OCI-LY3 (cell line): ENCODE data around the gene PCSK6.
"Not testable (repeated sequence)": the region's sequence is repeated elsewhere in the genome, so short reads cannot be mapped to it uniquely, and the experiment has no call there.

Experiments
- EZH2phosphoT487 ChIP-seq: fragments of 200-600 bp; shearing (Covaris generic); IDR thresholded peaks from 2 replicates; pipeline ENCODE4 v1.6.1; 2018; ENCODE audit warnings: antibody characterized with exemption, mixed run types, low read depth
- TF ChIP-seq, protein P1 (sequence below): fragments of 200-600, 300-600 bp; sonication (generic); IDR thresholded peaks from 2 replicates; pipeline ENCODE4 v1.5.1; 2014; ENCODE audit warnings: antibody characterized with exemption, low read length, low read depth

GRCh38 chr15:101402883-101403282, 86.6 kb downstream of the PCSK6 start:
- TF ChIP-seq, protein P1, sequence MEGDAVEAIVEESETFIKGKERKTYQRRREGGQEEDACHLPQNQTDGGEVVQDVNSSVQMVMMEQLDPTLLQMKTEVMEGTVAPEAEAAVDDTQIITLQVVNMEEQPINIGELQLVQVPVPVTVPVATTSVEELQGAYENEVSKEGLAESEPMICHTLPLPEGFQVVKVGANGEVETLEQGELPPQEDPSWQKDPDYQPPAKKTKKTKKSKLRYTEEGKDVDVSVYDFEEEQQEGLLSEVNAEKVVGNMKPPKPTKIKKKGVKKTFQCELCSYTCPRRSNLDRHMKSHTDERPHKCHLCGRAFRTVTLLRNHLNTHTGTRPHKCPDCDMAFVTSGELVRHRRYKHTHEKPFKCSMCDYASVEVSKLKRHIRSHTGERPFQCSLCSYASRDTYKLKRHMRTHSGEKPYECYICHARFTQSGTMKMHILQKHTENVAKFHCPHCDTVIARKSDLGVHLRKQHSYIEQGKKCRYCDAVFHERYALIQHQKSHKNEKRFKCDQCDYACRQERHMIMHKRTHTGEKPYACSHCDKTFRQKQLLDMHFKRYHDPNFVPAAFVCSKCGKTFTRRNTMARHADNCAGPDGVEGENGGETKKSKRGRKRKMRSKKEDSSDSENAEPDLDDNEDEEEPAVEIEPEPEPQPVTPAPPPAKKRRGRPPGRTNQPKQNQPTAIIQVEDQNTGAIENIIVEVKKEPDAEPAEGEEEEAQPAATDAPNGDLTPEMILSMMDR, result not testable (repeated sequence)
- TF ChIP-seq EZH2phosphoT487, result not testable (repeated sequence)
